SK-N-MC (cell line): ENCODE measurements around the gene LRMDA.

Experiments
- FOXP2 ChIP-seq: optimal IDR thresholded peaks from 2 replicates; pipeline ENCODE3; 2011; ENCODE audit warnings: mild to moderate bottlenecking, moderate library complexity; ENCODE audit not compliant: insufficient read depth; ENCODE audit errors: extremely low read length, control extremely low read depth
- POLR2AphosphoS5 ChIP-seq: IDR thresholded peaks from 2 replicates; pipeline ENCODE4 v1.6.1; 2012; ENCODE audit warnings: mild to moderate bottlenecking, low read depth, low read length, borderline replicate concordance

GRCh38 chr10:75878586-75878985 lies 447.2 kb downstream of the LRMDA start:
- TF ChIP-seq FOXP2, result no peak
- no peak for TF ChIP-seq POLR2AphosphoS5
